Fibroblast of the conjunctiva (primary cell): ENCODE data around the gene EXOSC5.
"Not testable (repeated sequence)": the region's sequence is repeated elsewhere in the genome, so short reads cannot be mapped to it uniquely, and the experiment has no call there.

Experiments
- DNase-seq: peaks from one replicate; pipeline ENCODE4 v3.0.0-alpha.2; 2010; ENCODE audit warnings: low read depth

EXOSC5 gene

GRCh38 chr19:41366089-41366488, 31.1 kb downstream of the EXOSC5 start:
- no peak for DNase-seq

- DNase-seq, result no peak
These were observed 32.4 kb downstream of the EXOSC5 start for GRCh38 chr19:41364524-41365391.

- peak; percentile 98 for DNase-seq
These were observed 33.2 kb downstream of the EXOSC5 start, which contains the start of gene B9D2 for GRCh38 chr19:41363753-41364523. B9D2 (minus strand) TSS chr19:41364149; CDS start chr19:41363519, 630 bp downstream.

- DNase-seq, result no peak
These were observed 33.8 kb downstream of the EXOSC5 start for GRCh38 chr19:41363371-41363752.

GRCh38 chr19:41362143-41362847, 34.9 kb downstream of the EXOSC5 start:
- no peak for DNase-seq

- no peak for DNase-seq
These were observed 37.4 kb downstream of the EXOSC5 start for GRCh38 chr19:41359741-41360140.

GRCh38 chr19:41357746-41358145, 39.4 kb downstream of the EXOSC5 start:
- no peak for DNase-seq

- no peak for DNase-seq
These were observed 40.0 kb downstream of the EXOSC5 start for GRCh38 chr19:41356984-41357739.

GRCh38 chr19:41355802-41356201, 41.4 kb downstream of the EXOSC5 start:
- no peak for DNase-seq

GRCh38 chr19:41355035-41355434, 42.1 kb downstream of the EXOSC5 start:
- DNase-seq, result no peak

GRCh38 chr19:41354343-41354953, 42.7 kb downstream of the EXOSC5 start:
- no peak for DNase-seq

GRCh38 chr19:41353466-41354342, 43.5 kb downstream of the EXOSC5 start, which contains the start of gene TGFB1:
TGFB1 (minus strand) TSS chr19:41353922; CDS start chr19:41353044, 878 bp downstream.
- DNase-seq, result peak; percentile 67

GRCh38 chr19:41352609-41353465, 44.3 kb downstream of the EXOSC5 start:
- DNase-seq, result no peak

- DNase-seq, result no peak
These were observed 44.9 kb downstream of the EXOSC5 start for GRCh38 chr19:41352279-41352608.

- DNase-seq, result no peak
These were observed 45.6 kb downstream of the EXOSC5 start for GRCh38 chr19:41351339-41352245.

- DNase-seq, result no peak
These were observed 46.3 kb downstream of the EXOSC5 start for GRCh38 chr19:41350735-41351338.

GRCh38 chr19:41346916-41347315, 50.2 kb downstream of the EXOSC5 start:
- DNase-seq, result not testable (repeated sequence)

GRCh38 chr19:41344162-41344561, 53.0 kb downstream of the EXOSC5 start:
- no peak for DNase-seq
